GM21529 (cell line): ENCODE results near the gene RPGRIP1.
"Not testable (repeated sequence)": the region's sequence is repeated elsewhere in the genome, so short reads cannot be mapped to it uniquely, and the experiment has no call there.

Experiments
- ATAC-seq: cut with Tn5 transposase; IDR thresholded peaks from one replicate; pipeline ENCODE4 v1.9.1; 2021; ENCODE audit not compliant: unreplicated experiment

RPGRIP1 gene

DNA sequence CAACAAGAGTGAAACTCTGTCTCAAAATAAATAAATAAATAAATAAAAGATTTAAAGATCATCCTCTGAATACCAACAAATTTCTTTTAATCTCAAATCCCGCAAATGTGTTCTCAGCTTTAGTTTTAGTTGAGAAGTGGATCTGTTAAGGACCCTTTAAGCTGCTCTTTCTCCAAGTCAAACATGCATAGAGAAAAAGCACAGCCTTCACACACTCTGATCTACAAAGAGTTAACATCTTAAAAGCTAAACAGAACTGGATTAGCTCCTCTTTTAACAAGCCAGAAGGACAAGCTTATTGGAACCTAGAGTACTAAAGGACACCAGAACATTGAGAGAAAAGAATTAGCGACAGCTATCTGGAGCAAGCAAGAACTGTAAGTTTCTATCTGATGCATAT lies at the start of gene RPGRIP1:
Gene RPGRIP1 (plus strand): TSS at position 301 of the 400 bp plus-strand sequence. CDS start 7,894 bp downstream, outside the sequence.
- ATAC-seq = no peak

DNA sequence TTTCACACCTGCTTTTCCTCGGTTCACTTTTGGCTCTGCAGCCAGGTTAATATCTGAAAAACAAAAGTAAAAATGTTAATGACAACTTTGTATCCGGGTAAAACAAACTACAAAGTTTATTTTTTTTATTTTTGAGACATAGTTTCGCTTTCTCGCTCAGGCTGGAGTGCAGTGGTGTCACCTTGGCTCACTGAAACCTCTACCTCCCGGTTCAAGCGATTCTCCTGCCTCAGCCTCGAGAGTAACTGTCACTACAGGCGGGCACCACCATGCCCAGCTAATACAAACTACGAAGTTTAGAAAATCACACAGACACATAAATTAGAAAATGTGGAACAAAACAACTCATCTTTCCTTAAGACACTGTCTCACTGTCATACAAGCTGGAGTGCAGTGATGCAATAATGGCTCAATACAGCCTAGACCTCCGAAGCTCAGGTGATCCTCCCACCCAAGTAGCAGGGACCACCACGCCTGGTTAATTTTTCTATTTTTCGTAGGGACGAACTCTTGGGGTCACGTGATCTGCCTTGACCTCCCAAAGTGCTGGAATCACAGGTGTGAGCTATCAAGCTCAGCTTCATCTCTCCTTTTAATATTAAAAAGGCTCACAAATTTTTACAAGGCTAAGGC lies 48.7 kb upstream of the RPGRIP1 start:
- ATAC-seq = no peak

DNA sequence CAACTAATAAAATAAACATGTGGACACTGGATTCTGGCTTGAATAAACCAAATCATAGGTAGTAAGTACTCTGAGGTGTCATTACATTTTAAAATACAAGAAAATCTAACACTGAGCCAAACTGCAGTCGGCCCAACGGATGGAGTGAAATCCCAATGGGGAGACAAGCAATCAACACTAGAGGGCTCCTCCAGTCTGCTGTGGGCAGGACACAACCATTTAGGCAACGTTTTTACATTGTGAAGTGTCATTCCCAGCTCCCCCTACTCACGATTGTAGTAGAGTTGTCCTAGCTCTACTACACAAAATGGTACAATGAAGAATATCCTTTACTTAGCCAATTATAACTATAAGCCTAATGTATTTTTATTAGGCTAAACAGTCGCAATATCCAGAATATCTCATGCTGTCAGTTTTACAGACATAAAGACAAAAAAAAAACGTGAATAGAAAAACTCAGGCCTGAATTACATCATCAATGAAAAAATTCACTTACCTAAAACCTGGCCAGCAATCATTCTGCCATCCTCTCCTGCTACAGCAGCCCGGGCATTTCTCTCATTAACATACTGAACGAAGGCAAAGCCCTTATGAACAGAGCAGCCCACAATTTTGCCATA lies 46.3 kb upstream of the RPGRIP1 start:
- no peak for ATAC-seq

DNA sequence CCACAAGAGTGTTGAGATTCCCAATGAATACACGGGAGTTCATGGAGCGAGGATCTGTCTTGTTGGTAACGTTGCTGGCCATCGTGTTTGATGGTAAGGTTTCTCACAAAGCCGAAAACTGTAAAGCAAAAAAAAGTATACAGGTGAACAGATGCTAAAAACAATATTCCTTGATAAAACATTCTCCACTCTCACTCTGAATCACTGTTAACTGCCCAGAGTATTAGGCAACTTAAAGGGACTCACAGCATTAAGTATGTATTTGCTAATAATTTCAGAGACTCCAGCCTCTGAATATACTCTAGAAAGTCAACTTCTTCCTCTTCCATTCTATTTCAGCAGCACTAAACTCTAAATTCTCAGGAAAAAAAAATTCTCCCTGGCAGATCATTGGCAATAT lies 45.8 kb upstream of the RPGRIP1 start:
- ATAC-seq = no peak

DNA sequence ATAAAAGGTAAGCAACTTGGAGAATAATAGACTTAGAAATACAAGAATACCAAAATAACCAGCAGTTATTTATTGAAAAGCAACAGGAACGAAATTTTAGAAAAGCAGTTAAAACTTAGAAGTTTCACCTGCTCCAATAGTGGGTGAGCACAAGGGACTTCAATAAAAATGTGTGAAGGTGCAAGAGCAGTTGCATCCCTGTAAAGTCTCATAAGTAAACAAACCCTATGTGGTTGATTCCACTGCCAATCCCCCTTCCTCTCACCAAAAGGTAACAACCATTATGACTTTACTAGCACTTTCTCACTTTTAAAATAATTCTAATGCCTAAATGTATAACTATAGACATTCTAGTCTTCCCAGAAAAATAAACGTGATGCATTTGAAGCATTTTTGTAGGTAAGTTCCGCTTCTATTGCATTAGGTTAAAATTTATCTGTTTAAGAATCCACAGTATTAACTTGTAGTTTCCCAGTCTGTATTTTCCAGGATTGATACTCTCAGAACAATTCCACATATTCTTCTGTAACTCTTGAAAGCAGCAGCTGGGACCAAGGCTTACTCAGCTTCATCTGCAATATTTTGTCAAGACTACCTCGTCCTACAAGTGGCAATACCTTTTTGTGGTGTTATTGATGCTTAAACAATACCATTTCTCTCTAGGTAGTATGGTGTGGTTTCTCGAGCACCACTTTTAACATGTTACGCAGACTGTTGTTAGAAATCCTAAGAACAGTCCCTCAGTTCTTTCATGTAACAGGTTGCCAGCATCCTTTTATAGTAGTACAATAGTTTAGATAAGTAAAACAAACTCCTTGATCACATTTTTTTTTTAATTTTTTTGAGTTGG lies 42.7 kb upstream of the RPGRIP1 start:
- ATAC-seq = no peak

DNA sequence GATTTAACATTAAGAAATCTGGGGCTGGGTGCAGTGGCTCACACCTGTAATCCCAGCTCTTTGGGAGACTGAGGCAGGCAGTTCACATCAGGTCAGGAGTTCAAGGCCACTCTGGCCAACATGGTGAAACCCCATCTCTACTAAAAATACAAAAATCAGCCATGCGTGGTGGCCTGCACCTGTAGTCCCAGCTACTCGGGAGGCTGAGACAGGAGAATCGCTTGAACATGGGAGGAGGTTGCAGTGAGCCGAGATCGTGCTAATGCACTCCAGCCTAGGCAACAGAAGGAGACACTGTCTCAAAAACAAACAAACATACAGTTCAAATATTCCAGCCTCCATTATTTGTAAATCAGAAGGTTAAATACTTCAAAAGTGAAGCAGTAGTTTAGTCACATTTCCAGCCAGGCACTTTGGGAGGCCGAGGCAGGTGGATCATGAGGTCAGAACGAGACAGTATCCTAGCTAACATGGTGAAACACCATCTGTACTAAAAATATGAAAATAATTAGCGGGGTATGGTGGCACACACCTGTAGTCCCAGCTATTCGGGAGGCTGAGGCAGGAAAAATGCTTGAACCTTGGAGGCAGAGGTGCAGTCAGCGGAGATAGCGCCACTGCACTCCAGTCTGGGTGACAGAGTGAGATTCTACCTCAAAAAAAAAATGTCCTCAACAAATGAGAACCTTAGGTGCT lies 40.9 kb upstream of the RPGRIP1 start:
- no peak for ATAC-seq

DNA sequence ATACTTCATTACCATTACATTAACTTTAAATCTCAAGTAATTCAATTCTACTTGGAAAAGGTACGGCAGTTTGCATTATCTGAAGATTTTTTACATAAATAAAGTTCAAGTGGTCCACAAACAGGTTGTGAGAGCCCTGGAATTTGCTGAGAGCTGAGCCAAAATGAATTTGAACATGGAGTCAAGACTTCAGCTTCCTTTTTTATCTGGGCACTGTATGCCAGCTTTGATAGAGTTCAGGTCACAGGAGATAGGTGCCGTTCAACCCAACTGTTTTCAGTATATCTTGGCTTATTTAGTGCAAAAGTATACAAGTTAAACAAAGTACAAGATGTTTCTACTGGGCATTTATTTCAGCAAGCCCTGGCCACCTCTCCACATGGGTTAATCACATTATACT lies 39.5 kb upstream of the RPGRIP1 start:
- no peak for ATAC-seq

DNA sequence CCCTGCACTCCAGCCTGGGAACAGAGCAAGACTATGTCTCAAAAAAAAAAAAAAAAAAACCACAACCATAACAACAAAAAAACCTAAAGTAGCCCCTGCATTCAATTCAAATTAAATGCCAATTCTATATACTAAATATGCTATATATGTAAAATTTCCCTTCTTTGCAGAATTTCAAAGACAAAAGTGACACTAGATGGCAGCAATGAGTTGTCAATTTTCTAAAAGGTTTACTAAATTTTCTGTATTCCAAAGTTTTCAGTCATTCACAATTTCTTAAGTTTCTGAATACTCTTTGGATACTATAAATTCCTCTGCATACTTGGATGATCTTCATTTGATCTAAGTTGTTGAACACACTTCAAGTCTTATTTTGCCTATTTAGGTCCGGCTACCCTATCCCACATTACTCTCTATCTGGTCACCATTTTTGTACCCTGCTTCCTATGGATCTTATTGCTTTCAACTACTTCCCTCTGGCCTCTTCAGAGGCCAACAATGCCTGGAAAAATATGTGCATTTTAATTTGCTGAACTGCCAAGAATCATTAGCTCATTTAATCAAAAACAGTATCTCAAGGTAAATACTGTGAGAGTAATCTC lies 38.6 kb upstream of the RPGRIP1 start:
- ATAC-seq = no peak

DNA sequence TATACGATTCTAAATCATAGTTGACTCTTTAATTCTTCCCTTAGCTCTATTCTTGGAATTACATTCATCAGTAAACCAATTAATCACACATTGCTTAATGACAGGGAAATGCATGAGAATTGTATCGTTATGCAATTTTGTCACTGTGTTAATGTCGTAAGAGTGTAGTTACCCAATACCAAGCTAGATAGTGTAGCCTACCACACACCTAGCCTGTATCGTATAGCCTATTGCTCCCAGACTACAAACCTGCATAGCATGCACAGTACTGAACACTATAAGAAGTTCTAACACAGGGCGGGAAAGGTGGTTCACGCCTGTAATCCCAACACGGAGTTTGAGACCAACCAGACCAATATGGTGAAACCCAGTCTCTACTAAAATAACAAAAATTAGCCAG lies 35.3 kb upstream of the RPGRIP1 start:
- ATAC-seq = no peak

DNA sequence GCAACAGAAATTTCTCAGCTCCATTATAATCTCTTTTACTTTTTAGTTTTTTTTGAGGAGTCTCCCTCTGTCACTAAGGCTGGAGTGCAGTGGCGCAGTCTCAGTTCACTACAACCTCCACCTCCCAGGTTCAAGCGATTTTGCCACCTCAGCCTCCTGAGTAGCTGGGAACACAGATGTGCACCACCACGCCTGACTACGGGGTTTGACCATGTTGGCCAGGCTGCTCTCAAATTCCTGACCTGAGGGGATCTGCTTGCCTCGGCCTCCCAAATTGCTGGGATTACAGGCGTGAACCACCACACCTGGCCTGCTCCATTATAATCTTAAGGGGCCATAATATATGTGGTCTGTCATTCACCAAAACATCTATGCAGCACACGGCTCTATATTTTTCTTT lies 34.1 kb upstream of the RPGRIP1 start:
- ATAC-seq = no peak

DNA sequence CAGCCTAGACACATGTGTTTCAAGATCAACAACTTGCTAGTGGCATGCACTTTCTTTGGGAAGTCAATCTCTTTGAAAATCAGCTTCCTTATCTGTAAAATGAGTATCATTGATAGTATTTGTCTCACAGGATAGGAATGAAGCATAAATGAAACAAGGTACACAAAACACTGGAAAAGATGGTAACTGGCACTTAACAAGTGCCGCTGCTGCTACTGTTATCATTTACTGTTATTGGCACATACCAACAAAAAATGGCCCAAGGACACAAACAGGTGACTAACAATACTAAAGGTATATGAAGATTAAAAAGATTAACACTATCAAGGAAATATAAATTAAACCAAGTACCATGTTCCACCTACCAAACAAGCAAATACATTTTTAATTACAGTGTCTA lies 31.5 kb upstream of the RPGRIP1 start:
- ATAC-seq = no peak

DNA sequence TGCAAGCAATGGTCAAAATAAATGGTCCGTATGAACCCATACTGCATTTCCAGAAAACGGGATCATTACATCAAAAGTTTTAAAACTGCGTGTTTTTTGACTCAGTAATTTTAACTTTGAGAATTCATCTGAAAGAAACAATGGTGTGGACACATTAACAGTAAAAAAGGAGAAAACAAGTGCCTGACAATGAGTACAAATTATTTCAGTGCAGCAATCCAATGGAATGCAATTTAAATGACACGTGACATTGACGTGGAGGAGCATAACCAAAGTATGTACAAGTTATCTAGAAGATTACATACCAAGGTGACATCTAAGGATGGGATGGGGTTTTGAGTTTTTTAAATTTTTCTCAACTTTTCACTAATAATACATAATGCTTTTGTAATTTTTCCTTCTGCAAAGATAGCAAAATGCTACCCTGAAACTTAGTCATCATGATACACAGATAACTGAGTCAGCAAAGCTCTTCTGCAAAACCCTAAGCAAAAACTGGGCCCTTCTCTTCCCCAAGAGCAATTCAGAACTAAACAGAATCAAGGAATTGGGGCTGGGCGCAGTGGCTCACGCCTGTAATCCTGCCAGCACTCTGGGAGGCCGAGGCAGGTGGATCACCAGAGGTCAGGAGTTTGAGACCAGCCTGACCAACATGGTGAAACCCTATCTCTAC lies 31.0 kb upstream of the RPGRIP1 start:
- ATAC-seq = no peak

DNA sequence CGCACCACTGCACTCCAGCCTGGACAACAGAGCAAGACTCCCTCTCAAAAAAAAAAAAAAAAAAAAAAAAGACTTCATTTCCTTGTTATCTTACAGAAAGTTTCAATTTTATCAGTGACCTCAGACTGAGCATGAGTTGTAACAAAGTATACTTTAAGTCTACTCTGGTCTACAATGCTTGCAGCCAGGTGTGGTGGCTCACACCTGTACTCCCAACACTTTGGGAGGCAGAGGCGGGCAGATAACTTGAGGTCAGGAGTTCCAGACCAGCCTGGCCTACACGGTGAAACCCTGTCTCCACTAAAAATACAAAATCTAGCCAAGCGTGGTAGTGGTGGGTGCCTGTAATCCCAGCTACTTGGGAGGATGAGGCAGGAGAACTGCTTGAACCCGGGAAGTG lies 28.7 kb upstream of the RPGRIP1 start:
- ATAC-seq = no peak

DNA sequence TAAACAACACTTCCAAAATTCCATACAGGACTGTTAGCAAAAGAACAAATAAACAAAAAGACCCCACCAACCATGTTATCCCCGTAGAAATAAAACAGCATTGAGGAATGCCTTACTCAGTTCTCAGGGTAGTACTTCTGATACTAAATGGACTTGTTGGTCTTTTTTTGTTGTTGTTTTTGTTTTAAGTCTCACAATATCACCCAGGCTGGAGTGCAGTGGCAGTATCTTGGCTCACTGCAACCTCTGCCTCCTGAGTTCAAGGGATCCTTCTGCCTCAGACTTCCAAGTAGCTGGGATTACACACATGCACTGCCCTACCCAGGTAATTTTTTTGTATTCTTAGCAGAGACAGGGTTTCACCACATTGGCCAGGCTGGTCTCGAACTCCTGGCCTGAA lies 27.7 kb upstream of the RPGRIP1 start:
- no peak for ATAC-seq

DNA sequence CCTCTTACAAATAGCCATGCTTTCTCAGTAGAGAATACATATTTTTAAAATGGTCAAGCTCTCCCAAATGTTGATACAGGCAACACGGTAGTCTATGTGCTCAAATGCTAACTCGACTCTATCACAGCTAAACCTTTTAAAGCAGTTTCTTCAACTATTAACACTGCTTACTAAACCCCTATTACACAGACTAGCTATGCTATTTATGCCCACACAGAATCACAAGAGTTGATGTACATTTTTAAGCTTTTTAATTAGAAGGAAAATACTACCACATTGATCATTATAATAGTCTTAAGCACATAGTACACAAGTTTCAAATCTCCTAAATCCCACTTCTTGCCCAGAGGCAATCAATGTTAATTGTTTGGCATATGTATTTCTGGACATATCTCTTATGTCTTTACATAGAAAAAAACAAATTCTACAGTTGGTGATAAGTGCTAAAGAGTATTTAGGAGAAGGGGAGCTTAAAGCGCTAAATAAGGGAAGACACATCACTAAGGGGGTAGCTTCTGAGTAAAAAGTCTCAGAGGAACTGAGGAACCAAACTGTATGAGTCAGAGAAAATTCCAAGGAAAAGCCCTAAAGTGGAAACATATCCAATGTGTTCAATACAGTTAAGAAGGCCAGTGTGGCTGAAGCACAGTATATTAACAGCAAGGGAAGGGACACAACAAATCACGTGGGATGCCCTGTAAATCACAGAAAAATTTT lies 24.3 kb upstream of the RPGRIP1 start:
- ATAC-seq = no peak

DNA sequence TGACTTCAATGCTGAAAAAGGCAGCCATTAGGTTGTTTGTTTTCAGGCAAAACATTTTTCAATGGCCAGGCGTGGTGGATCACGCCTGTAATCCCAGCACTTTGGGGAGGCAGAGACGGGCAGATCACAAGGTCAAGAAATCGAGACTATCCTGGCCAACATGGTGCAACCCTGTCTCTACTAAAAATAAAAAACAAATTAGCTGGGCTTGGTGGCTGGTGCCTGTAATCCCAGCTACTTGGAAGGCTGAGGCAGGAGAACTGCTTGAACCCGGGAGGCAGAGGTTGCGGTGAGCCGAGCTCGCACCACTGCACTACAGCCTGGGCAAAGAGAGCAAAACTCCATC lies 23.8 kb upstream of the RPGRIP1 start:
- not testable (repeated sequence) for ATAC-seq

DNA sequence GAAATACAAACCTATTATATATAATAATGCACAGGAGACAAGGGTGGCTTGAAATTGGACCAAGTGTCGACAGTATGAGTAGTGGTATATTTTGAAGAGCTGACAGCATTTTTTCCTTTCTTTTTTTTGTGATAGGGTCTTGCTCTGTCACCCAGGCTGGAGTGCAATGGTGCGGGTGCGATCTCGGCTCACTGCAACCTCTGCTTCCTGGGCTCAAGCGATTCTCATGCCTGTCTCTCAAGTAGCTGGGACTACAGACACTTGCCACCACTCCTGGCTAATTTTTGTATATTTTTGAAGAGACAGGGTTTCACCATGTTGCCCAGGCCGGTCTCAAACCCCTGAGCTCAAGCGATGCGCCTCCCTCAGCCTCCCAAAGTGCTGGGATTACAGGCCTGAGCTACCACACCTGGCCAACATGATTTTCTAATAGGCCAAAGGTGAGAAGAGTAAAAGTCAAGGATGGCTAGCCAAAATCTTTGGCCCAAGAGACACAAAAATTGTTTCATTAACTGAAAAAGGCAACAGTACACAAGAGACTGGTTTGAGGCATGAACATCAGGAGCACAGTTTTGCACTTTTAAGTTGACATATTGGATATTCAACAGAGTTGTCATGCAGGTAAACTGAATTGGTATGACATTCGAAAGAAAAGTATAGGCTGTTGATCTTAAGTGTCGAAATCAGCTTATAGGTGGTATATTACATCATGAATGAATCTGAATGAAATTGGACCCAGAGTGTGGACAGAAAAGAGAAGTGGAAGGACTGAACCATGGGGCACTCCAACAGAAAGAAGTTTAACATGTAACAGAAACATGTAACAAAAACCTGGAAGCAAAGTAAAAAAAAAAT lies 23.1 kb upstream of the RPGRIP1 start:
- ATAC-seq = no peak

DNA sequence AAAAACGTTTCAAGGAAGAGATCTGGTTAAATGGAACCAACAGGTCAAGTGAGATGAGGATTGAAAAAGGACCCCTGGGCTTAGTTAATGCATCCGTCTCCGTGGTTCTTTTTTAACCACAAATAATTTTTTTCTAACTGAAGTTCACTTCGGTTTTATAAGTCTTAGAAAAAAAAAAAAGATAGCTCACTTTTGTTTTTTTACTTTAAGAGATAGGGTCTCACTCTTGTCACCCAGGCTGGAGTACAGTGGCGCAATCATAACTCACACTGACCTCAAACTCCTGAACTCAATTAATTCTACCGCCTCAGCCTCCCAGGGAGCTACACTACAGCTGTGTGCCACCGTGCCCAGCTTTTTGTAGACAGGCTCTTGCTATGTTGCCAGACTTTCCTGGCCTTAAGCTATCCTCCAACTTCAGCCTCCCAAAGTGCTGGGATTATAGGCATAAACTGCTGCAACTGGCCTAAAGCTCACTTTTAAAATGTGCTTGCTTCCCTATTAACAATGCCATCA lies 22.4 kb upstream of the RPGRIP1 start:
- no peak for ATAC-seq
